GM21529 (cell line): ENCODE measurements around the gene DPYSL3.

ENCODE experiments used
- ATAC-seq: cut with Tn5 transposase; IDR thresholded peaks from one replicate; pipeline ENCODE4 v1.9.1; 2021; ENCODE audit not compliant: unreplicated experiment

DPYSL3 gene

DNA sequence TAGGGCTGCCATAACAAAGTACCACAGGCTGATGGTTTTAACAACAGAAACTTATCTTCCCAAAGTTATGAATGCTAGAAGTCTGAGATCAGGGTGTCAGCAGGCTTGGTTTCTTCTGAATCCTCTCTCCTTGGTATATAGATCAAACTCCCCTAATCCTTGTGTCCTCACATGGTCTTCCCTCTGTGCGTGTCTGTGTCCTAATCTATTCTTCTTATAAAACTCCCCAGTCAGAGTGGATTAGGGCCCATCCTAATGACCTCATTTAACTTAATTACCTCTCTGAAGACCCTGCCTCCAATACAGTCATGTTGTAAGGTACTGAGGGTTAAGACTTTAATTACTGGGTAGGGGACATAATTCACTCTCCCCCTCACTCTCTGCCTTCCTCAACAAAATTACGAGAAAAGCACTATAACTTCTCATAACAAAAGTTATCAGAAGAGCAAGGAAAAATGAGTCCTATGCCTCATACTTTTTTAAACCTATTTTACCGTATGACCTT is 68.6 kb downstream of the DPYSL3 start:
- no peak for ATAC-seq

DNA sequence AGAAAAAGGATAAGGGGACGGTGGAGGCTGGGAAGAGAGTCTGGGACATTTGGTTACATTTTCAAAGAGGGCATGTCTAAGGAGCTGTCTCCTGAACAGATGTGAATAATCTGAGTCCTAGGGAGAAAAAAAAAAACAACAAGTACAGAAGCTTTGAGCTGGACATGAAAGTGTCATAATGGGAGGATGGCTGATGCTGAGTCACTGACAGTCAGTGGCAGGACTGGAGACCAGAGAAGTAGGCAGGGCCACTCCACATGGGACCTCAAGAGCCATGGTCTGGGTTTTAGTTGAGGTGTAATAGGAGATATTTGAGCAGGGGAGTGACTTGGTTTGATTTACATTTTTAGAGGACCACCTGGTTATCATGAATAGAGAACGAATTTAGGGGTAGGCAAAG is 70.6 kb downstream of the DPYSL3 start:
- ATAC-seq = no peak

DNA sequence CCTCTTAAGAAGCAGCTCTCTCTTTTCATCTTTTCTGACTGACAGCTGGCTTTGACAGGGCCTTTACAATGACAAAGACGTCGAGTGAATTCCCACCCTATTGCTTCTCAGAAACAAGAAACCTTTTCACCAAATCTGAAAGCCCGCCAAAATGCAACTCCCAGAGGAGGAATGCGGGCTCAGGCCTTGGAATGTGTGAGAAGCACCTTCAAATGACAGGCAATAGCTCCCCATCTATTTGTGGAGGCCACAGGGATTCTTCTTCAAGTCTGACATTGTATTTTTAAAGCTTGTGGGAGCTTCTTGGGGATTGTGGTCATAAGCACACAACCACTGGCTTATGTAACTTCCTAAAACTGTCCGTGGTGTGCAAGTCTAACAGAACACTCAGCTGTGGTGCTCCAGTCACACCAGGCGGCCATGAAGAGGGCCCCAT is 72.7 kb downstream of the DPYSL3 start:
- no peak for ATAC-seq

DNA sequence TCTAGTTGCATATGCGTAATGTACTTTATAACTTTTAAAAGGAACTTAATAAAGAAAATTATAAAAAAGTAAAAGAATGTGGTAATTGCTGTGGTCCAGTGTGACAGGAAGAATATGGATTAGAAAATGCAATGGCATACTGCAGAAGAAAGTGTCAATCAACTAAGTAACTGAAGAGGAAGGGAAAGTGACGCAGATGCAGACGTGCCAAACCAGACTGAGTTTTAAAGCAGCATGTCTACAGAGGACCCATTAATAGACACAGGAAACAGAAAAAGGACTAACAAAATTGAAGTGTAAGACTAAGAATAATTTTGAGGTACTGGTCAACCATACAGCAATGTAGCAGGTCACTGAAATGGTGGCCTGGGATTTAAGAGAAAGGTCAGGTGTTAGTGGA is 73.3 kb downstream of the DPYSL3 start:
- peak; percentile 53 for ATAC-seq

DNA sequence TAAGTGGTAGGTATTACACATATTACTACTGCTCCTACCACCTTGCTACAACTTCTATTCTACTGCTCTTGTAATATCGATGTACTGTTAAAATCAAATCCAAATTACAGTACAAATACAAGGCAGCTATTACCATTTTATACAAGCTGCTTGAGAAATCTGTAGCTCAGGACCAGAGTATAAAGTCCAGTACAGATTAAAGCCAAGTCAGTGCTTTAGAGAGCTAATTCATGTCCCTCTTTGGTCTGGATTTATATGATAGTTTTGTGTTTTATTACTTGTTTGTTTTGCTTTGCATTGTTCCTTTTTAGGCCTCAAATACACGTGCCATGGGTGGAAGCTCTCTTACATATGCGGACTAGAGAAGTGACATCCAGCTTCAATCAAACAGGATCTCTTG is 75.8 kb downstream of the DPYSL3 start:
- ATAC-seq = no peak

DNA sequence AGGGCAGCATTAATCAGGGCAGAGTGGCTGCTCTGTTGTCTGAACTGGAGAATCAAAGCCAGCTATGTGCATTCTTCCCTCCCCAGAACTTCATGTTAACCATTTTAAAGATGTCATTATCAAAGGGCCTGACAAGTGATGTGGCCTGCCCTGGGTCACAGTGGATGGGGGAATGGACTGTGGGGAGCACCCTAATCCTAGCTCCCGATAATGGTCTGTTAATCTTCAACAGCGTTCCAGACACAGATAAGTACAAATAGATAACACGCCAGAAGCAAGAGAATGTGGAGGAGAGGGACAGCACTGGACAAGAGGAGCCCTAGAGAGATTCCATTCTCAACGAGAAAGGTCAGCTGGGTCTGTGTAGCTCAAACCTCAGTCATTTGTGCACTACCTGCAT is 77.5 kb downstream of the DPYSL3 start:
- ATAC-seq = no peak

DNA sequence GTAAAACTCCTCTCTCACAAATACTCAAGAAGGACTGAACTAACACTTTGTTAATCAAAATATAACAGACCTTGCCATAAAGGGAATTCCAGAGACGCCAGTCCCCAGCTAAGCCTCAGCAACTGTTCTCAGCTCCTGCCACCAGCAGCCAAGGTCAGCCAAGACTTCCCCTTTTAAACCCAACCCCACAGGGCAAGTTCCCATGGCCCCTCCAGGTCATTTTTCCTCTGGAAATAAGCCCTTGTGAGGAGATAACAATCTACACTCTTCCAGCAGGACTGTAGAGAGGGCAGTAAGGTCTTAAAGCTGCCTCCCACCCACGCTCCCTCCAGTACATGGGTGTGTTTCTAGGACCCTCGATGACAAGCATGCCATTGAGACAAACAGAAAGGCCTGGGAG is 78.3 kb downstream of the DPYSL3 start:
- ATAC-seq = no peak

DNA sequence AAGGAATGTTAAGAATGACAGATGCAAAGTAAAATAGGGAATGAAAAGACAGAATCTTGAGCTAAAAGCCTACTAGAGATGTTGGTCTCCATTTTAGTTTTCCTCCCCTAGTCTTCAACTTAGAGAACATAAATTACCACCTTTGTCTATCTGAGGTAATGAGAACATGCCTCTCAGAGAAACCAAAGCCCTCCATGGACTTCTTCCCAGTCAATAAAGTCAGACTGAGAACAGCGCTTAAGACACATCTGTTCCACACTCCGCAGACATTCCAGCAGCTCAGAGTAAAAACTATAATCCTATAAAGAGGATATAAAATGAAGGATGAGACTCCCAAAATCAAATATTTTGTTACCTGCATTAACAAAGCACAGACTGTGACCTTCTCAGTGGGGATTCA is 79.2 kb downstream of the DPYSL3 start:
- ATAC-seq = no peak

DNA sequence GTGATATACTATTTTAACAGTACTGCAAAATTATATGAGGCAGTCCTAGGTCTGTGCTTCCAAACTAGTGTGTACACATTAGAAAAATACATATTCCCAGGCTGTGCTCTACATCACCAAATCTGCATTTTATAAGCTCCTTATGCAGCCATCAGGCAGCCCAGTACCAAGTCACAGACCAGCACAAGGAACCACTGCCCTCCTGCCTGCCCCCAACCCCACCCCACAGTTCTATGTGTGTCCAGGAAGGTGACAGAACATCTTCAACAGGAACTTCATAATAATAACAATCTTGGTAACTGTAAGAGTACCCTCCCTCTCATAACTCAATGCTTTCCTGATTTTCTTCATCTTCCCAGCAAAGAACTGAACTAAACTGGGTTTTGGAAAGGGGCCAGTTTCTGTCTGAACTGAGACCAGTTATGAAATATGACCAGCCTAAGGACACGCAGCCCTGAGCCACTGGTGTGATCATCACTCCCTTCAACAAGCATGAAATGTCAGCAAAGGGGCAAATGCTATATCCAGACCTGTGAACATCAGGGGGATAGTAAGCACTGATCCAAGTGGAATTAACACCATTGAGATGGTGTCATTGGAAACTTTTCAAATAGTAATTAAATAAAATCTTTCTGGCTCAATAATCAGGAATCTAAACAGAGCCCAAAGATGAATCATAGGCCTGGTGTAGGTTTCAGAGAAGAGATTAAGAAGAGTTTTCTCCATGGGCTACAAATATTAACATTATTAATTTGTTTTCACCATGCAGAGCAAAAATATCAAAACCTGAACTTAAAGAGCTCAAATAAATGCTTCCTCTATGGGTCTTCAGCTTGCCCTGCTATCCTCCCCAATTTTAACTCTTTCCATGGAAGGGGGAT is 82.1 kb downstream of the DPYSL3 start:
- ATAC-seq = no peak

DNA sequence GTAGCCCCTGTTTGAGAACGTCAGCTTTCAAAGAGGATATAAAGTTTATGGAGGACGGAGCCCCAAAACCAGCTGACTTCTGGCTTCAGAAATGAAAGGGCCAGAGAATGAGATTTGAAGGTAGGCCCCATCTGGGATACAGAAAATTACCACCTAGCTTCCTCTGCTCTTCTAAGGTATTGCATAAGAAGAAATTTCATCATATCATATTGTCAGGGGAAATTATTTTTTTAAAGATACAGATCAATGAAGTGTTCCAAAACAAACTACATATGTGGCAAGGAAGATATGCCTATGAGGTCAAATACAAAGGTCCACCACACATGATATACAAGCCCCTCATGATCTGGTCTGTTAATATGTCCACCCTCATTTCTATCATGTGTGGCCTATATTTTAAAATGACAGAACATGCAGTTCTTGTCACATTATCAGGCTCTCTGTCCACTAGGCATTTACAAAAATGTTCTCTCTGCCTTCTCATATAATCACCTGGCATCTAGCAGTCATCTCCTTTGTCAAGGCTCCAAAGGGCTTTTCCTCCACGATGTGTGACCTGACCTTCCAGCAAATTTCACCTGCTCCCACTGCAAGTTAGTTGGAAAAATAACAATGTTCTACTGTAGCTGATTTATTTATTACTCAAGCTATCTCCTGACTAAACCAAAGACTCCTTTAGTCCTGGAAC is 83.1 kb downstream of the DPYSL3 start:
- ATAC-seq = no peak

DNA sequence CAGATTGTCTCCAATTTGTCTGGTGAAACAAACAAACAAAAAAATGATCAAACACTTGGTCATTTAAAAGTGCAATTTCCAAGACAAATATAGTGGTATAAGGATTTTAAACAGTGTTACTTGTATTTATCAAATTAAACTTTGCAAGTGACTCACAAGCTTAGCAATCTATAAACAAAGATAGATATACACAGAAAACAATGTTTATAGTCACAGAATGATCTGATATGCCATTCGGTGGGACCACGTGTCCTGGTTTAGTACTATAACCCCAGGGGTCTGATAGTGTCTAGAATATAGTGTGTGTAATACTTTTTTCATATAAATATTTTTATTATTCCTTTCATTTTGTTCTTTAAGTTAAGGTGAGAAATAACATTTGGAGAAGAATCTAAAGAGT is 91.3 kb downstream of the DPYSL3 start:
- no peak for ATAC-seq

DNA sequence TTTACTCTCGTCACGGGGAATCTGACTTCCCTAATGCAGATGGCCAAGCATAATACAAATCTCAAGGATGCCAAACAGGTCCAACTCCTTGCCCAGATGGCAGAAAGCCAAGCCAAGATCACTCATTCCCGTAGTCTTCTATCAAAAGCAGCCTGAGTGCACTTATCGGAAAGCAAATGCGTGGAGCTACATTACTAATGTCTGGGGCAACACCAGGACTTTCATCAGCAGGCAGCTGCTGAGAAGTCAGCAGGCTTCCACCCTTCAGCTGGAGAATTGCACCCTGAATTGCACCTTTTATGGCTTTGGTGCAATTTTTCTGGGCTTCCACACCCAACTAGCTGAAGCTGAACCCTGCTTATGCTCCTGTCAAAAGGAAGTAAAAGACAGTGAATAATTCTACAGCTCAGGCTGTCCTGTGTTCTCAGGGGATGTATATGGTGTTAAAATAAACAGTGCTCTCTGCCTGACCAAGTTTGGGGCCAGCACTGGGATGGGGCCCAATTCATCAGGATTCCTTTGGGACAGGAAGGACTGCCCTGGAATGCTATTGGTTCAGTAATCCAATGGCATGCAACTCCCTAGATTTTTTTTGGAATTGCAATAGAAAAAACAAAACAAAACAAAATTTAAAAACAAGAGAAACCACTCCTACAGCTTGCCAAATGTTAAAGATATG is 92.6 kb downstream of the DPYSL3 start:
- ATAC-seq = no peak

DNA sequence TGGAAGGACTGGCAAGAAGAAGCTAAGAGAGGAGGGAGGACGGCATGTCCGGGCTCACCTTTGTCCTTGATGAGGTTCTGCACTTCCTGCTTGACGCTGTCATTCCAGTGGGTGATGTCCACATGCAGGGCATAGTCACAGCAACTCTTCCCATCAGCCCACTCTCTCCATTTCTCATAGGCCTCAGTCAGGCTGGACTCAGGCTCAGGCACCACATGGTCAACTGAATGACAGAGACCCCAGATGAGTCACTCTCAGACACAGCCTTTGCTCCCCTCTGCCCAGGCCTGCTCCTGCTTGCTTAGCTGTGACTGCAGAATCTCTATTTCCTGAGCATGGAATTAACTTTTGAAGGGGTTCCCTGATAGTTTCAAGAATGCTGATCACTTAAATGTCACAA is 94.2 kb downstream of the DPYSL3 start:
- no peak for ATAC-seq

DNA sequence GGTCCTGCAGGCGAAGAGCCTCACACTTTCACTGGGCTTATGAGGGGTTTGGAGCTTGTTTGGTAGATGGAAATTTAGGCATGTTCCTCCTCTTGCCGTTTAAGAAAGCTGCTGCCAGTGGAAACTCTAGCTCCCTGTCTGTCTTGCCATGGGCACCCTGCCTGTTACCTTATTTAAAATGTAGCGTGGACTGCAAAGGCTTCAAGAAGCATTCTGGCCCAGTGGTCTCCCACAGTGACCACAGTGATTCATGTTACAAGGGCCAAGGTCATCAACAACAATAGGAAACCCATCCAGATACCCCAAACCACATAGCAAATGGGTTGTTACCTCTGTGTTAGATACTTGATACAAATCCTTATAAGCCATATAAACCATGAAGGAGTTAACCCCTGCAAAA is 96.6 kb downstream of the DPYSL3 start:
- no peak for ATAC-seq

DNA sequence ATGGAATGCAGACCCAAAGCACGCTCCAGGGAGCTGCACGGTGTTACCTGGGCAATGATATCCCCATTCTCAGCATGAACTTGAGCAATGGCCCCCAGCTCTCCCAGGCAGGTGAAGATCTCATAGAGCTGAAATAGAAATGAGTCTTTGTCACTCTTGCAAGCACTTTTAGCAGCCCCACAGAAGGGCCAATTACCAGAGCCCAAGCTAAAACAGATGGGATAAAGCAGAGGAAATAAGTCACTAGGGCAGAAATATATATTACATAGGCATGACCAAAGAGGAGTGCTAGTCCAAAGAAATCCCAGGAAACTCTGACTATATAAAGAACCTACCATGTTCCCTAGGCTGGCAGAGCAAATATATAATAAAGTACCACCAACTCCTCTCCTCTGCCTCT is 97.3 kb downstream of the DPYSL3 start:
- no peak for ATAC-seq

DNA sequence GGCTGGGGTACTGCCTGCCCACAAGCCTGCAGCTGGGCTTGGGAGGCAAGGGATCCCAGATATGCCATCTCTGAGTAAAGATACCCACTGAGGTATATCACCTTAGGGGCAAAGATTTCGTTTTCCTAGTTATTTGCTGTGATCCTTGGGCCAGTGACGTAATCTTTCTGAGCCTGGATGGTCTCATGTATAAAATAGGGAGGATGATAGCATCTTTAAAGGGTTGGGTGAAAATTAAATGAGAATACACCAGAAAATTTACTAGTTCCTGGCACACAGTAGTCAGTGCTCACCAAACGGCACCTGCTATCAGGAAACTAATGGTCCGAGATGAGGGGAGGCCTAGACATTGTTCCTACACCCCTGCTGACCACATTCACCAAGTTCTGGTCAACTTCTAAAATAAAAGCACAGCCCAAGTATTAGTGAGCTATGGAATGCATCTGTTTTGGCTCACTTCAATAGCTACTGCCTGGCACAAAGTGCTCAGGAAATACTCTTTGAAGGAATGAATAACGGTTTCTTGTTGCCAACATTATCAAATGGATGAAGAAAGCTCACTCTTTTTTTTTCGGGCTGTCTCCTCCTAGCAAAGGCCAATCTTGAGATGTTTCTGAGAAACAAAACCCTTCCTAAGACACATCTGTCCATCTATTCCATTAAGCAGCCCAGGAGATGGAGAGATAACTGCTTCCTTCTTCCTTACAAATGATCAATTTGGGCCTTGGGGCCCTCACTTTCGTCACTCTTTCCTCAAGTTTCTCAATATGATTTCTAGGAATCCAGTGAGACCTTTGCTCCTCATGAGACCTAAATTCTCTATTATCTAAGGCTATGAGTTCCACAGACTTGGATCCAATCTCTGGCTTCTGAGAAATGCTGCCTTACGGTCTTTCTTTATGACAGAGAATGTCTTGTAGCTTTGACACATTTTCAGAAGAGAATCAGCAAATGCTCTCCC is 98.2 kb downstream of the DPYSL3 start:
- ATAC-seq = no peak

DNA sequence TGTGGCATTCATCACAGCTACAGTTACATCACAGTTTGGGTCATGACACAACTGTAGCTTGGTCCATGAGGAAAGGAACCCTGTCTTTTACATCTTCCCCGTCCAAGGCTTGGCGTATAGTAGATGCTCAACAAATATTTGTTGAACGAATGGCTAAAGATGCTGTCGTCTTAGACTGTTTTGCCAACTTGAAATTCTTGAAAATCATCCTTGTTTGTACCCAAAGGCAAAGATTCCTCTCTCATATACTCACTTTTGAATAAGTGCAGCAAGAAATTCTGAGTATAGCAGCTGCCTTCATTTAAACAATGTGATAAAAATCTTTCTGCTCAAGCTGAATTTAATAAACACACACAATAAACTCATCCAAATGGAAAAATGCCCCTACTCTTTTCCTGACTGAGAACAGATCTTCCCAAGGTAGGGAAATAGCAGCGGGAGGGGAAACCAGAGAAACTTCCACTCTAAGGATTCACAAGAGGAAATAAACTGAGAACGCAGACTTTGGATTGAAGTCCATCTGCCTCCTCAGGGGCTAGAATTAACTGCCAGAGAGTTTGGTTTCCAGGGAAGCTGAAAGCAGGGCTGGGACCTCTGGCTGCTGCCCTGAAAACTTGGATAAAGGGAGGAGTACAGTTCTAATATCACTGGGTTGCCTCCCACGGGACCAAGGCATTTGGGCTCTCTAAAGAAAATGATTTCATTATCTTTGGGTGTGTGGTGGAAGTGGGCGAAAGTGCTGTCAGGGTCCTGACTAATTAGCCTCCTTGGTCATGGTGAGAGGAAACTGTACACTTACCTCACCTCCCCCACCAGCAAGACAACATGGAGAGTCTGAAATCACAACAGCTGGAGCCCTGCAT is 99.1 kb downstream of the DPYSL3 start:
- no peak for ATAC-seq

DNA sequence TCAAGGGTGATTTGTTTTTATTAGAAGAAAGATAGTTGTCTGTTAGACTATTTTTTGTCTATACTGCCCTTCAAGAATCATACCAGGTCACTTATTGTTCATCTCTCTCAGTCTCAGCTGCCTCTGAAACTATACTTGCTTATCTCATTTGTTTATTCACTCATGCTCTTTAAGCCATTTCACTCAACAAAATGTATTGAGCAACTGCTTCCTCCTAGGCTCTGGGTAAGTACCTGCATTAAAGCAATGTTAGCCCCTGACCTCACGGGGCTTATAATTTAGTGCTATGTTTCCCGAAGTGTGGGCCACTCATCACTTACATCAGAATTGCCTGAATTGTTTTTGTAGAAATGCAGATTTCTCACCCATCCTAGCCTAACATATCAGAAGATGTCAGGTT is 100.9 kb downstream of the DPYSL3 start:
- no peak for ATAC-seq

DNA sequence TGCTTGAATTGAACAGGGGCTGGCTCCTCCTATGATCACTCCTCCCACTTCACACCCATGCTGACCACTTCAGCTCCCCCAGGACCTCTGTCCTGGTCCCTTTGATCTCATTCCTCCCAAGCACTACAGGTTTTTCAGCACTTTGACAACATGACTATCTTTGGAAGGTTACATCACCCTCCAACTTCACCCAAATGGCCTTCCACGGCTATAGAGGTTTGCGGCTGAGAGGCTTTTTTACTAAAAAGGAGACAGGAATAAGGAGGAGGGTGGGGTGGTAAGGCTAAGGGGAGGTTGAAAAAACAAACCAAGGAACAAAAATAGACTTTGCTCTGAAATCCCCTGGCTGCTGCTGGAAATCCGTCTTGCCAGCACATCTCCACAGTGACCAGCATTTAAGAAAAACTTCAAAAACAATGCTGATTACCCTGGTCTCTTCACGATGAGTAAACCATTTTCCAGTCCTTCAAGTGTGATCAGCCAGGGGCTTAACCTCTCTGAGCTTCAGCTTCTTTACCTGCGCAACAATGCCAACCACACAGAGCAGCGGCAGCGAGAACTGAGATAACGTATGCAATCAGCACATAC is 102.7 kb downstream of the DPYSL3 start:
- ATAC-seq = no peak
